GM12878 (cell line): ENCODE data around the gene NPC1. TPM values are rescaled to one million over a fixed set of nuclear protein-coding genes. Genes with fewer than 3 reads are reported as not detected.

Experiments used
- ATAC-seq: fragments of 200-7000 bp; cut with Tn5 transposase; 3 replicates; pipeline ENCODE4 v1.9.1; 2020; ENCODE audit warnings: mild to moderate bottlenecking, moderate library complexity
- BruUV-seq: library from RNA; stranded (reverse); fragments of 400-500 nt; replicated peaks from 2 replicates; lab custom pipeline; 2021; lab: Mats Ljungman, UMichigan
- CTCF ChIA-PET: fragments of 300-600 bp; sonication (Branson Sonifier 250); formaldehyde crosslinking; extraction: SDS; loops from one replicate; lab custom pipeline; 2021; ENCODE audit warnings: inconsistent platforms; lab: Yijun Ruan, JAX
- POLR2A ChIA-PET: fragments of 350-600 bp; formaldehyde crosslinking; extraction: SDS; loops from one replicate; lab custom pipeline; 2021; ENCODE audit warnings: inconsistent platforms; lab: Charles Lee
- RAD21 ChIA-PET: fragments of 300-600 bp; sonication (Branson Sonifier 250); formaldehyde crosslinking; loops from one replicate; lab custom pipeline; 2023; ENCODE audit warnings: antibody characterized with exemption; ENCODE audit not compliant: unreplicated experiment; lab: Charles Lee
- SMC1A ChIA-PET: fragments of 300-600 bp; sonication (Branson Sonifier 250); formaldehyde crosslinking; loops from one replicate; lab custom pipeline; 2023; ENCODE audit not compliant: unreplicated experiment, uncharacterized antibody; lab: Charles Lee
- DNase-seq: peaks from one replicate; pipeline ENCODE4 v3.0.0-alpha.2; 2011; ENCODE audit warnings: low read depth, low spot score
- FAIRE-seq: peaks from 3 replicates; lab custom pipeline; 2011; peaks lifted over from hg19 to GRCh38; lab: Jason Lieb, UNC
- H2AFZ ChIP-seq: 2 replicates; pipeline ENCODE4 v1.6.0; 2011; ENCODE audit warnings: low read depth, low read length, control low read depth; ENCODE audit not compliant: control insufficient read depth
- H3K27ac ChIP-seq: 2 replicates; pipeline ENCODE4 v1.5.1; 2011; ENCODE audit warnings: control low read depth; ENCODE audit not compliant: control insufficient read depth, insufficient read depth
- H3K27me3 ChIP-seq, 2 experiments: replicated peaks in 1 of 2; 2 replicates each; pipeline versions ENCODE4 v1.6.0 to v1.6.1; 2011; ENCODE audit warnings: low read length in 1 of 2; ENCODE audit not compliant: control insufficient read depth in 2 of 2, insufficient read depth in 2 of 2
- H3K36me3 ChIP-seq, 2 experiments: 2 replicates each; pipeline ENCODE4 v1.5.1; 2011; ENCODE audit warnings: low read length in 1 of 2; ENCODE audit not compliant: control insufficient read depth in 2 of 2, insufficient read depth in 2 of 2
- H3K4me1 ChIP-seq: 2 replicates; pipeline ENCODE4 v1.6.1; 2011; ENCODE audit warnings: mild to moderate bottlenecking, low read length, moderate library complexity, mixed read lengths; ENCODE audit not compliant: control insufficient read depth, insufficient read depth
- H3K4me2 ChIP-seq: 2 replicates; pipeline ENCODE4 v1.6.0; 2011; ENCODE audit warnings: control low read depth; ENCODE audit not compliant: control insufficient read depth, insufficient read depth
- H3K4me3 ChIP-seq: fragments of 200-600 bp; sonication (generic); 2 replicates; pipeline ENCODE4 v1.5.1; 2016
- H3K79me2 ChIP-seq: 2 replicates; pipeline ENCODE4 v1.6.0; 2011; ENCODE audit warnings: low read length; ENCODE audit not compliant: control insufficient read depth, insufficient read depth
- H3K9ac ChIP-seq: 2 replicates; pipeline ENCODE4 v1.8.0; 2011; ENCODE audit warnings: low read length, control low read depth, mixed read lengths; ENCODE audit not compliant: control insufficient read depth, insufficient read depth
- H3K9me3 ChIP-seq: replicated peaks from 3 replicates; pipeline ENCODE4 v1.5.1; 2011; ENCODE audit warnings: mild to moderate bottlenecking, low read length; ENCODE audit not compliant: control insufficient read depth, insufficient read depth
- H4K20me1 ChIP-seq: 2 replicates; pipeline ENCODE4 v1.6.0; 2011; ENCODE audit not compliant: control insufficient read depth, insufficient read depth
- HDGF ChIP-seq: fragments of 450-650 bp; IDR thresholded peaks from 2 replicates; pipeline ENCODE4 v1.6.1; 2016; ENCODE audit warnings: antibody characterized with exemption
- KDM1A ChIP-seq: fragments of 200-600 bp; sonication (generic); IDR thresholded peaks from 2 replicates; pipeline ENCODE4 v1.6.1; 2016; ENCODE audit warnings: borderline replicate concordance
- LARP7 ChIP-seq: fragments of 450-650 bp; IDR thresholded peaks from 2 replicates; pipeline ENCODE4 v1.6.1; 2017; ENCODE audit warnings: mild to moderate bottlenecking
- MEF2A ChIP-seq: IDR thresholded peaks from 2 replicates; pipeline ENCODE4 v1.6.1; 2011; ENCODE audit warnings: low read depth, mild to moderate bottlenecking, low read length, moderate library complexity; ENCODE audit not compliant: insufficient read depth
- MEF2B ChIP-seq: fragments of 450-650 bp; IDR thresholded peaks from 2 replicates; pipeline ENCODE4 v1.6.1; 2018; ENCODE audit warnings: mild to moderate bottlenecking, moderate library complexity; ENCODE audit not compliant: partially characterized antibody, poor library complexity, severe bottlenecking
- NFYA ChIP-seq: IDR thresholded peaks from 2 replicates; pipeline ENCODE4 v1.6.1; 2011; ENCODE audit warnings: low read depth, mild to moderate bottlenecking, low read length, improper control_type of control experiment, borderline replicate concordance
- PAX8 ChIP-seq: fragments of 450-650 bp; IDR thresholded peaks from 2 replicates; pipeline ENCODE4 v1.6.1; 2017; ENCODE audit warnings: mild to moderate bottlenecking, moderate library complexity
- SIN3A ChIP-seq: IDR thresholded peaks from 2 replicates; pipeline ENCODE4 v1.6.1; 2012; ENCODE audit warnings: low read depth, low read length, improper control_type of control experiment
- TCF3 ChIP-seq: IDR thresholded peaks from 2 replicates; pipeline ENCODE4 v1.6.1; 2012; ENCODE audit warnings: low read depth, mild to moderate bottlenecking, low read length, borderline replicate concordance; ENCODE audit not compliant: insufficient read depth
- YBX1 ChIP-seq: fragments of 450-650 bp; IDR thresholded peaks from 2 replicates; pipeline ENCODE4 v1.6.1; 2016; ENCODE audit warnings: antibody characterized with exemption
- WGBS: methylation state at CpG from one replicate; pipeline ENCODE4 v1.1.6; 2016; ENCODE audit warnings: low lambda C conversion rate; ENCODE audit not compliant: insufficient replicate concordance, insufficient coverage; ENCODE audit errors: missing lambda C conversion rate; 5-methylcytosine and 5-hydroxymethylcytosine counted together
- in situ Hi-C: fragments of 300-500 bp; cut with MboI; formaldehyde crosslinking; loops from 9 replicates; pipeline ENCODE4 v1.14.3; 2018; ENCODE audit warnings: mixed read lengths
- intact Hi-C: fragments of 100-400 bp; cut with micrococcal nuclease; formaldehyde crosslinking; loops from one replicate; pipeline ENCODE4 v1.14.2; 2022; ENCODE audit not compliant: unreplicated experiment
- polyA plus RNA-seq, 11 experiments: library from polyadenylated mRNA; depleted of rRNA in 4 of 11; unstranded in 6 of 11; stranded (reverse) in 5 of 11; fragments of >200 nt; fragmentation: Nextera tagmentation in 4 of 11; fragmentation: Illumina TruSeq in 1 of 11; extraction: Ambion mirVana in 4 of 11; extraction: Trizol in 1 of 11; gene quantifications; 1 replicate in 1 of 11; 2 replicates in 10 of 11; pipeline versions ENCODE4 v1.2.1 to v1.2.3, GENCODE V29; 2011 to 2016; ENCODE audit warnings: inconsistent platforms in 2 of 11, missing spikeins in 2 of 11, low read depth in 1 of 11
- total RNA-seq, 4 experiments: library from RNA; depleted of rRNA in 3 of 4; stranded (reverse); fragments of >200 nt in 3 of 4; fragmentation: Illumina TruSeq in 1 of 4; extraction: Trizol in 1 of 4; gene quantifications; 2 replicates each; pipeline versions ENCODE4 v1.2.1 to v1.2.3, GENCODE V29; 2013 to 2021

The NPC1 gene
- total and polyA plus RNA-seq, 10 of the 15 experiments (the other 5 are each of a cell fraction or from before 2014, with no cell fraction given): 10.1 to 45.2 (median 19.4) TPM

- Histone ChIP-seq H2AFZ (no peak overlapping the region), H3K36me3 (no peaks in the 10 kb centered on the region), H3K4me1 (peaks cover 4% of the 10 kb centered on the region; the same call in 1 of the 2 replicates), H3K79me2 (peaks cover 3% of the 10 kb centered on the region), H4K20me1 (no peaks in the 10 kb centered on the region), H3K4me3 (no peak overlapping the region), H3K27ac (no peak overlapping the region), H3K9ac (no peak overlapping the region)
- in situ Hi-C loops: no loop called here
- DNase-seq (no peak), FAIRE-seq (no peak), ATAC-seq (no peak)
- no TSS peak for BruUV-seq
- RAD21 ChIA-PET: no interaction called here
- CTCF ChIA-PET: interaction anchor here (0.7 to 1.6 kb wide), 7 partner anchors 9 to 112 kb away, joined by 3 to 5 read pairs (median 4); no protein-coding TSS in a partner anchor
- POLR2A ChIA-PET: no interaction called here
- SMC1A ChIA-PET: interaction anchor here (0.7 to 1.4 kb wide), 5 partner anchors 8 to 114 kb away, joined by 3 to 6 read pairs (median 4); no protein-coding TSS in a partner anchor
- intact Hi-C loops: no loop called here
- TF ChIP-seq NFYA (no peak), LARP7 (no peak), KDM1A (no peak), YBX1 (no peak), MEF2A (no peak), HDGF (no peak), MEF2B (no peak), PAX8 (no peak), SIN3A (no peak), TCF3 (no peak)
- TF ChIP-seq, all 136 proteins: peak for 0
- no peak overlapping the region for H3K4me2 ChIP-seq
- H3K27me3 ChIP-seq: no peaks in the 10 kb centered on the region
- WGBS: 0% methylated on average over 1 of the region's 1 CpG
- H3K9me3 ChIP-seq: no peaks in the 10 kb centered on the region
Measured at GRCh38 chr18:23591011-23591410, 4.7 kb upstream of the NPC1 start.
